NCI-H82 (cell line): Measurements from ENCODE around the gene LRRN4CL.

Experiments
- DNase-seq: peaks from one replicate; lab custom pipeline; 2025; lab: John Stamatoyannopoulos, UW

LRRN4CL gene

DNA sequence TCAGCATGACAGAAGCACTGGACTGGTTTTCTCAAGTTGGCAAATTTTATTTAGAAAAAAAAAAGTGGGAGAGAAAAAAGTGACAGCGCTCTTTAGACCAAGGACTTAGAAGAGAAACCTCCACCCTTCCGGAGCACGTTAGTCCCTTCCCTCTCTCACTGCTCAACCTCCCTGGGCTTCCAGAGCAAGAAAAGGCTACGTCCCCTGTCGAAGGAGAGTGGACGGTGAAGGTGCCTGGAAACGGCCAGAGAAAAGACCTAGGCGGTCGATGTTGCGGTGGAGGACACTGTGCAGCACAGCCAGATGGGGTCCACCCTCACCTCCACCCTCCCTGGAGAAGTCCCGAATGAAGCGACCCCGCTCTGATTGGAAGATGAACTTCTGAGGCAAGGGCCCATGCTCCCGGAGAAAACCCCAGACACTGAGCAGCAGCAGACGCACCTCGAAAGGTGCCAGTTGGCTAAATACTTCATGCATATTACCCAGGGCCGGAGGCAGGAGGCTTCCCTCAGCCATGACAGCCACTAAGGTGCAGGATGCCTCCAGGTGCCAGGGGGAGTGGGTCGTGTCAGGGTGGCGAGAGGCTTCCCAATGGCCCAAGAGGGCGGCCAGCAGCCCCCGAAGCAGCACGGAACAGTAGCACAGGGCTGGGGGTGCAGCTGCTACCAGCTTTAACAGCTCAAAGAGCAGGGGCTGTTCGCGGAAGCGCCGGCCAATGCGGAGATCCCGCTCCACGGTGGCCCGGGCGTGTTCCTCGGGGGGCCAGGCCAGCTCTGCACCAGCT lies 42.3 kb downstream of the LRRN4CL start:
- peak; percentile 45 for DNase-seq

GRCh38 chr11:62645946-62646824 lies 43.1 kb downstream of the LRRN4CL start, which contains the start of gene GANAB:
GANAB (minus strand) TSS chr11:62646613; CDS start chr11:62646599, 14 bp downstream.
- DNase-seq: peak; percentile 98

GRCh38 chr11:62645671-62645945 lies 43.7 kb downstream of the LRRN4CL start:
- no peak for DNase-seq

GRCh38 chr11:62644220-62644619 lies 45.1 kb downstream of the LRRN4CL start:
- no peak for DNase-seq
